ENCODE results near the gene C1QA.

DNA sequence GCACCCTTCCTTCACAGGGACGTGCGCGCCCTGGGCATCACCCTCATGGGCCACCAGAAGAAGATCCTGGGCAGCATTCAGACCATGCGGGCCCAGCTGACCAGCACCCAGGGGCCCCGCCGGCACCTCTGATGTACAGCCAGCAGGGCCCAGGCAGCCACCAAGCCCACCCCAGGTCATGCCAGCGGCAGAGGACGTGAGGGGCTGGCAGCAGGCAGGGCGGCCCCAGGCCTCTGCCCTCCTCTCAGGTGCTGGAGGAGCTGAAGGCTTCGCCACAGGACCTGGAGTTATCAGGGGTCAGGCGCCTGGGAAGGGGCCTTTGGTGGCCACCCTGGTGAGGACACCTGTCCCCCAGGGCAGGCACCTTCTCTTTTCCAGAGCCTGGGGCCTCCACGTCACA is 34.8 kb upstream of the C1QA start:
- TF ChIP-seq, protein P1, sequence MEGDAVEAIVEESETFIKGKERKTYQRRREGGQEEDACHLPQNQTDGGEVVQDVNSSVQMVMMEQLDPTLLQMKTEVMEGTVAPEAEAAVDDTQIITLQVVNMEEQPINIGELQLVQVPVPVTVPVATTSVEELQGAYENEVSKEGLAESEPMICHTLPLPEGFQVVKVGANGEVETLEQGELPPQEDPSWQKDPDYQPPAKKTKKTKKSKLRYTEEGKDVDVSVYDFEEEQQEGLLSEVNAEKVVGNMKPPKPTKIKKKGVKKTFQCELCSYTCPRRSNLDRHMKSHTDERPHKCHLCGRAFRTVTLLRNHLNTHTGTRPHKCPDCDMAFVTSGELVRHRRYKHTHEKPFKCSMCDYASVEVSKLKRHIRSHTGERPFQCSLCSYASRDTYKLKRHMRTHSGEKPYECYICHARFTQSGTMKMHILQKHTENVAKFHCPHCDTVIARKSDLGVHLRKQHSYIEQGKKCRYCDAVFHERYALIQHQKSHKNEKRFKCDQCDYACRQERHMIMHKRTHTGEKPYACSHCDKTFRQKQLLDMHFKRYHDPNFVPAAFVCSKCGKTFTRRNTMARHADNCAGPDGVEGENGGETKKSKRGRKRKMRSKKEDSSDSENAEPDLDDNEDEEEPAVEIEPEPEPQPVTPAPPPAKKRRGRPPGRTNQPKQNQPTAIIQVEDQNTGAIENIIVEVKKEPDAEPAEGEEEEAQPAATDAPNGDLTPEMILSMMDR (conservative IDR thresholded peaks at IDR 0.05) = no peak
- no peak for TF ChIP-seq EZH2 (IDR thresholded peaks at IDR 0.05; ENCODE audit: low read depth)
